Measurements from ENCODE around the gene PRKCH. TPM values are rescaled to one million over a fixed set of nuclear protein-coding genes. Genes with fewer than 3 reads are reported as not detected.
"Not testable (repeated sequence)": the region's sequence is repeated elsewhere in the genome, so short reads cannot be mapped to it uniquely, and the experiment has no call there.

Gene PRKCH
- total and polyA plus RNA-seq, 5 donors from 2014 or later = 194 to 457 (median 201) TPM

- peaks cover 52% of the 10 kb centered on the region for H3K36me3 Mint-ChIP-seq
- ATAC-seq (ENCODE audit: low read depth in 2 of 2); H3K27ac ChIP-seq (ENCODE audit: insufficient read depth, low read length, poor library complexity, severe bottlenecking); H3K27me3 ChIP-seq (ENCODE audit: control insufficient read depth, insufficient read depth, low read length); H3K4me3 ChIP-seq (ENCODE audit: low read depth, low read length); H3K9me3 Mint-ChIP-seq; DNase-seq; H3K9me3 ChIP-seq (ENCODE audit: control insufficient read depth in 2 of 2, low read length in 2 of 2); H3K27me3 Mint-ChIP-seq: not testable (repeated sequence)
- peak overlapping the region; percentile 72 to 85 (median 84) for H3K27ac Mint-ChIP-seq
- H3K4me3 Mint-ChIP-seq = peak overlapping the region in 1 of 4 donors; percentile 67
- peaks cover 31 to 83% (median 55%) of the 10 kb centered on the region in 4 donors for H3K4me1 Mint-ChIP-seq
- peaks cover 29% of the 10 kb centered on the region for H3K4me1 ChIP-seq (ENCODE audit: control insufficient read depth, insufficient read depth, low read length, poor library complexity, severe bottlenecking)
- H3K36me3 ChIP-seq (ENCODE audit: control insufficient read depth, insufficient read depth, low read length) = peaks cover 90% of the 10 kb centered on the region
Measured at GRCh38 chr14:61464539-61465320, 143.4 kb downstream of the PRKCH start.

GRCh38 chr14:61466249-61466904 lies 145.0 kb downstream of the PRKCH start:
- H3K4me3 ChIP-seq (ENCODE audit: low read depth, low read length) = no peak overlapping the region
- H3K4me1 ChIP-seq (ENCODE audit: control insufficient read depth, insufficient read depth, low read length, poor library complexity, severe bottlenecking) = peaks cover 38% of the 10 kb centered on the region
- DNase-seq (no peak), ATAC-seq (ENCODE audit: low read depth in 2 of 2) (no peak)
- peaks cover 83% of the 10 kb centered on the region for H3K36me3 ChIP-seq (ENCODE audit: control insufficient read depth, insufficient read depth, low read length)
- H3K27ac Mint-ChIP-seq = peak overlapping the region; percentile 56 to 99 (median 80)
- no peaks in the 10 kb centered on the region for H3K9me3 ChIP-seq (ENCODE audit: control insufficient read depth in 2 of 2, low read length in 2 of 2)
- H3K27me3 Mint-ChIP-seq = no peaks in the 10 kb centered on the region
- peaks cover 0 to 4% (median 0%) of the 10 kb centered on the region in 7 donors for H3K9me3 Mint-ChIP-seq
- no peak overlapping the region for H3K4me3 Mint-ChIP-seq
- peaks cover 43 to 89% (median 62%) of the 10 kb centered on the region in 4 donors for H3K4me1 Mint-ChIP-seq
- peaks cover 52% of the 10 kb centered on the region for H3K36me3 Mint-ChIP-seq
- no peak overlapping the region for H3K27ac ChIP-seq (ENCODE audit: insufficient read depth, low read length, poor library complexity, severe bottlenecking)
- no peaks in the 10 kb centered on the region for H3K27me3 ChIP-seq (ENCODE audit: control insufficient read depth, insufficient read depth, low read length)

GRCh38 chr14:61466905-61467280 lies 145.5 kb downstream of the PRKCH start:
- H3K27me3 ChIP-seq (ENCODE audit: control insufficient read depth, insufficient read depth, low read length) = no peaks in the 10 kb centered on the region
- peak overlapping the region in 2 of 3 donors; percentile 80 to 99 for H3K27ac Mint-ChIP-seq
- no peak overlapping the region for H3K4me3 ChIP-seq (ENCODE audit: low read depth, low read length)
- DNase-seq (no peak), ATAC-seq (ENCODE audit: low read depth in 2 of 2) (no peak)
- no peaks in the 10 kb centered on the region for H3K27me3 Mint-ChIP-seq
- peaks cover 43 to 89% (median 62%) of the 10 kb centered on the region in 4 donors for H3K4me1 Mint-ChIP-seq
- H3K4me3 Mint-ChIP-seq = no peak overlapping the region
- H3K36me3 ChIP-seq (ENCODE audit: control insufficient read depth, insufficient read depth, low read length) = peaks cover 81% of the 10 kb centered on the region
- H3K9me3 Mint-ChIP-seq = peaks cover 0 to 4% (median 0%) of the 10 kb centered on the region in 7 donors
- H3K4me1 ChIP-seq (ENCODE audit: control insufficient read depth, insufficient read depth, low read length, poor library complexity, severe bottlenecking) = peaks cover 38% of the 10 kb centered on the region
- no peaks in the 10 kb centered on the region for H3K9me3 ChIP-seq (ENCODE audit: control insufficient read depth in 2 of 2, low read length in 2 of 2)
- peaks cover 50% of the 10 kb centered on the region for H3K36me3 Mint-ChIP-seq
- peak overlapping the region; percentile 30 for H3K27ac ChIP-seq (ENCODE audit: insufficient read depth, low read length, poor library complexity, severe bottlenecking)

DNA sequence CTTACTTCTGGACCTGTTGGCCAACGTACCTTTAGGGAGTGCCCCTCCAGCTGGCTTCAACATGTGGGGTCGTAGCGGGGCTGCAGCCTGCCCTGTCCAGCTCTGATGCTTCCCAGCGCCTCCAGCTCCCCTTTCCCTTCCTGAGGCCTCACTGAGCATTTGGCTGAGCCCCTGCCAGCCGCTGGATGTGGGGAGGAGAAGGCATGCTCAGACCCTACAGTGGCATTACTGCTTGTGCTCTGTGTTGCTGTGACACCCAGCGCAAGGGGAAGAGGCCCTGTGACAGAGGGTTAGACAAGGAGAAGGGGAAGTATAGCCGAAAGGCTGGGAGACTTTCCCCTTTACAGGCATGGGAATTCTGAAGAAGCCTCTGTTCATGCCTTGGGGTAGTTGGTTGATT lies 145.9 kb downstream of the PRKCH start:
- H3K4me3 Mint-ChIP-seq = peak overlapping the region in 1 of 4 donors; percentile 37
- Histone ChIP-seq H3K4me3 (ENCODE audit: low read depth, low read length) (no peak overlapping the region), H3K36me3 (ENCODE audit: control insufficient read depth, insufficient read depth, low read length) (peaks cover 80% of the 10 kb centered on the region), H3K9me3 (ENCODE audit: control insufficient read depth in 2 of 2, low read length in 2 of 2) (no peaks in the 10 kb centered on the region), H3K27ac (ENCODE audit: insufficient read depth, low read length, poor library complexity, severe bottlenecking) (peak overlapping the region; percentile 30), H3K27me3 (ENCODE audit: control insufficient read depth, insufficient read depth, low read length) (no peaks in the 10 kb centered on the region), H3K4me1 (ENCODE audit: control insufficient read depth, insufficient read depth, low read length, poor library complexity, severe bottlenecking) (peaks cover 41% of the 10 kb centered on the region)
- H3K36me3 Mint-ChIP-seq = peaks cover 48% of the 10 kb centered on the region
- DNase-seq (no peak), ATAC-seq (ENCODE audit: low read depth in 2 of 2) (no peak)
- no peaks in the 10 kb centered on the region for H3K27me3 Mint-ChIP-seq
- peaks cover 43 to 90% (median 62%) of the 10 kb centered on the region in 4 donors for H3K4me1 Mint-ChIP-seq
- peak overlapping the region; percentile 80 to 99 (median 96) for H3K27ac Mint-ChIP-seq
- H3K9me3 Mint-ChIP-seq = peaks cover 0 to 4% (median 0%) of the 10 kb centered on the region in 7 donors

DNA sequence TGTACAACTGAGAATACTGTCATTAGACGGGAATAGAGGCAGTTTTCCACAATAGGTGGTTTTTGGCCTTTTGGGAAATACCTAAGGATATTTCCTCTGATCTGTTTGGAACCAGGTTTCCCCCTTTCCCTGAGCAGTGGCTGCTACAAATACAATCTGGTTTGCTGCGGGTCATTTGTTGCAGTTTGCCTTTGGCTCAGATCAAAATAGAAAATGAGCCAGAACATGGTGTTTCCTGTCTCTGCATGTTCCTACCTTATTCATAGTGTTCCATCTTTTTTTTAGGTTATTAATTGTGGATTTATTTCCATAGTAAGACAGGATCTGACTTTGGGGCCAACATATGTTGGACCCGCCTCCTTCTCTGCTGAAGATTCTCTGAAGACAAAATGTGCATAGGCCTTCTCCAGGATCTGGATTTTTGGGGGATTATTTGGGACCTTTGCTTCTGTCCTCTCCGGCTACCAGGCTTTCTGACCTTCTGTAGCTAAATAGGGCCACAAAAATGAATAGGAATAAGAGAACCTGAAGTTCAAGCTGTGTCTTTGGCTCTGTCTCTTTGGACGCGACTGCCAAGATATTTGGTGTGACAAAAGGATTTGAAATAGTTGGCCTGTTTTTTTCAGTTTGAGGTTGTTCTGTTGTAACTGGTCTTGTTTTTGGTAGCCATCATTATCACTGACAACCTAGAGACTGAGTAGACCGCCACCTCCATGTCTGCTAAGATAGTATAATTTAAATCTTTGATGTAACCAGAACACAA lies 146.9 kb downstream of the PRKCH start:
- peaks cover 52 to 91% (median 65%) of the 10 kb centered on the region in 4 donors for H3K4me1 Mint-ChIP-seq
- H3K36me3 Mint-ChIP-seq = peaks cover 54% of the 10 kb centered on the region
- peak overlapping the region; percentile 27 for H3K27ac ChIP-seq (ENCODE audit: insufficient read depth, low read length, poor library complexity, severe bottlenecking)
- peak overlapping the region in 1 of 4 donors; percentile 37 for H3K4me3 Mint-ChIP-seq
- peaks cover 0 to 4% (median 0%) of the 10 kb centered on the region in 7 donors for H3K9me3 Mint-ChIP-seq
- H3K27me3 ChIP-seq (ENCODE audit: control insufficient read depth, insufficient read depth, low read length) = no peaks in the 10 kb centered on the region
- no peak overlapping the region for H3K4me3 ChIP-seq (ENCODE audit: low read depth, low read length)
- H3K4me1 ChIP-seq (ENCODE audit: control insufficient read depth, insufficient read depth, low read length, poor library complexity, severe bottlenecking) = peaks cover 50% of the 10 kb centered on the region
- DNase-seq (no peak), ATAC-seq (ENCODE audit: low read depth in 2 of 2) (no peak)
- H3K36me3 ChIP-seq (ENCODE audit: control insufficient read depth, insufficient read depth, low read length) = peaks cover 71% of the 10 kb centered on the region
- H3K27ac Mint-ChIP-seq = peak overlapping the region; percentile 80 to 99 (median 96)
- no peaks in the 10 kb centered on the region for H3K9me3 ChIP-seq (ENCODE audit: control insufficient read depth in 2 of 2, low read length in 2 of 2)
- no peaks in the 10 kb centered on the region for H3K27me3 Mint-ChIP-seq

GRCh38 chr14:61469781-61470180 lies 148.4 kb downstream of the PRKCH start:
- Mint-ChIP-seq H3K36me3 (peaks cover 49% of the 10 kb centered on the region), H3K4me1 (peaks cover 51 to 94% (median 66%) of the 10 kb centered on the region in 4 donors), H3K27me3 (no peaks in the 10 kb centered on the region), H3K27ac (peak overlapping the region; percentile 98 to 99 (median 99)), H3K9me3 (no peaks in the 10 kb centered on the region), H3K4me3 (peak overlapping the region in 3 of 4 donors; percentile 14 to 86 (median 44))
- Histone ChIP-seq H3K27me3 (ENCODE audit: control insufficient read depth, insufficient read depth, low read length) (no peaks in the 10 kb centered on the region), H3K36me3 (ENCODE audit: control insufficient read depth, insufficient read depth, low read length) (peaks cover 58% of the 10 kb centered on the region), H3K4me1 (ENCODE audit: control insufficient read depth, insufficient read depth, low read length, poor library complexity, severe bottlenecking) (peaks cover 65% of the 10 kb centered on the region), H3K27ac (ENCODE audit: insufficient read depth, low read length, poor library complexity, severe bottlenecking) (peak overlapping the region; percentile 41), H3K9me3 (ENCODE audit: control insufficient read depth in 2 of 2, low read length in 2 of 2) (no peaks in the 10 kb centered on the region), H3K4me3 (ENCODE audit: low read depth, low read length) (no peak overlapping the region)
- no peak for DNase-seq
- no peak for ATAC-seq (ENCODE audit: low read depth in 2 of 2)

DNA sequence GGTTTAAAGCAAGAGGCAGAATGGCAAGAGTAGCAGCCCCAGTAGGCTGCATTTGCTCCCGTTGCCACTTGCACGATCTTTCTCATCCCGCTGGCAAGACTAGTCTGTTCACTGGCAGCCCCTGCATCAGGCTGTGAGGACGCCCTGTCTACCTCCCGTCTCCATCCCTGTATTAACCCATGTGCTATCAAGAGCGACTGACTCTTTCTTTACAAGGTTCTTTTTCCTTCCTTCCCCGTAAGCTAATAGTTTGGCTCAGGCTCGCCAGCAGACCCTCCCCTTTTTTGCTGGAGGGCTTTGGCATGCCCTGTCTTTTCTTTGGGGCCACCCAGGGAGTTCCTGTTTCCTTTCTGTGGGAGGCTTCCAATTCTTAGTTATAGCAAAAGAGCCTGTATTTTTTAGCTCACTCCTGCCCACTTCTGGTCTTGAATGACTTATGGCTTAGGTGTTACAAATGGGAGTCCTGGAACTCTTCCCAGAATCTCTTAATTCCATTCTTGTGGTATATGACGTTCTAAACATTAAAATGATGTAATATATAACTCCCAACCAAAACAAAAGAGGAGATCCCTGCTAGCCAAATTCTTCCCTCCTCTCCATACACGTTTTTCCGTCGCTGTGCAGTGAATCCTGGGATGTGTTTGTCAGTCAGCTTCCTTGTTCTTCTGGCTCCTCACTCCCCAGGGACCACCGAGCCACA lies 149.0 kb downstream of the PRKCH start:
- Histone ChIP-seq H3K9me3 (ENCODE audit: control insufficient read depth in 2 of 2, low read length in 2 of 2) (no peaks in the 10 kb centered on the region), H3K27ac (ENCODE audit: insufficient read depth, low read length, poor library complexity, severe bottlenecking) (peak overlapping the region; percentile 99), H3K4me1 (ENCODE audit: control insufficient read depth, insufficient read depth, low read length, poor library complexity, severe bottlenecking) (peaks cover 71% of the 10 kb centered on the region), H3K27me3 (ENCODE audit: control insufficient read depth, insufficient read depth, low read length) (no peaks in the 10 kb centered on the region), H3K4me3 (ENCODE audit: low read depth, low read length) (peak overlapping the region; percentile 78), H3K36me3 (ENCODE audit: control insufficient read depth, insufficient read depth, low read length) (peaks cover 51% of the 10 kb centered on the region)
- Mint-ChIP-seq H3K4me1 (peaks cover 50 to 96% (median 68%) of the 10 kb centered on the region in 4 donors), H3K4me3 (peak overlapping the region; percentile 74 to 86 (median 84)), H3K27ac (peak overlapping the region; percentile 98 to 99 (median 99)), H3K27me3 (no peaks in the 10 kb centered on the region), H3K36me3 (peaks cover 44% of the 10 kb centered on the region), H3K9me3 (no peaks in the 10 kb centered on the region)
- DNase-seq = no peak
- no peak for ATAC-seq (ENCODE audit: low read depth in 2 of 2)

Measured in CD4-positive, CD25-positive, alpha-beta regulatory T cell (primary cell).